ENCODE data around the gene FOXJ3.
A peak's percentile ranks its signal among the peaks of the same experiment; 100 is the strongest.

Gene FOXJ3

DNA sequence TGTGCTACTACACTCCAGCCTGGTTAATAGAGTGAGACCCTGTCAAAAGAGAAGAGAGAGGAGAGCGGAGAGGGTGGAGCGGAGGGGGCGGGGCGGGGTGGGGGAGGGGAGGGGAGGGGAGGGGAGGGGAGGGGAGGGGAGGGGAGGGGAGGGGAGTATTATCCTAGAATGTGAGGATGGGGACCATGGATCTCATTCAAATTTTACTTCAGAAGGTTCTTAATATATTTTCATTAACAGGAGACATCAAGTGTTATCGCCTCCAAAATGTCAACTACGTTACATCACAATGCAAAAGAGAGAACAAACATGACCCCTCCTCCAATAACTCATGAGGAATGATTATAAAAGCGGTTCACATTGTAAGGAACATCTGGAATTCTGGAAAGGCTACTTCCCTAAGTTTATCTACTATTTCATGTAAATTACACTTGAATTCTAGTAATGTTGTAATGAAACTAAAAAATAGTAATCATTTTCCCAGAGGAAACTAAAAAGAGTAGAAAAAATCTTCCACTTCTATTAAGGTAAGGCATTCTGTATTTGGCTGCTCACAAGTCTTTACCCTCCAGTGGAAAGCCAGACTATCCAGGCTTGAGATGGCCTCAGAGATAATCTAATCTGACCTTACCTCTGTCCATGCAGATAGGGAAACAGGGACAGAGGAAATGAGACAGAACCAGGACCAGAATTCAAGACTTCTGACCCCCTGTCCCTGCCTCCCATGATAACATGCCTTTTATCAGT, 151.7 kb downstream of the FOXJ3 start:
- DNase-seq, result no peak

- no peak for DNase-seq
Measured at GRCh38 chr1:42181687-42182086, 153.3 kb downstream of the FOXJ3 start.

- DNase-seq, result no peak
Measured at GRCh38 chr1:42179900-42180329, 155.1 kb downstream of the FOXJ3 start.

- peak; percentile 18 for DNase-seq
Measured at GRCh38 chr1:42179275-42179674, 155.8 kb downstream of the FOXJ3 start.

DNA sequence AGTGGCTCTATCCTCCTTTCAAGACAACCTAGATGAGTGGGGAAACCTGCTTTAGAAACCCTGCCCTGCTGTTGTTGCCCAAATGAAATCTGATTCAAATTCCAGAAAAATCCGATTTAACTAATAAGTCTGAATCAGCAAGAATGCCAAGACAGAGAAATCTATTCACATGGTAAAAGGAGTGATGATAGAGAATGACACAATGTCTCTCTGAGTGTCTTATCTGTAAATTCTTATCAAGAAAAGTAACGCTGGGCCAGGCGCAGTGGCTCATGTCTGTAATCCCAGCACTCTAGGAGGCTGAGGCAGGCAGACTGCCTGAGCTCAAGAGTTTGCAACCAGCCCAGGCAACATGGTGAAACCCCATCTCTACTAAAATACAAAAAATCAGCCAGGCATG, 156.8 kb downstream of the FOXJ3 start:
- DNase-seq, result peak; percentile 49

- DNase-seq, result no peak
Measured at GRCh38 chr1:42177541-42177981, 157.5 kb downstream of the FOXJ3 start.

DNA sequence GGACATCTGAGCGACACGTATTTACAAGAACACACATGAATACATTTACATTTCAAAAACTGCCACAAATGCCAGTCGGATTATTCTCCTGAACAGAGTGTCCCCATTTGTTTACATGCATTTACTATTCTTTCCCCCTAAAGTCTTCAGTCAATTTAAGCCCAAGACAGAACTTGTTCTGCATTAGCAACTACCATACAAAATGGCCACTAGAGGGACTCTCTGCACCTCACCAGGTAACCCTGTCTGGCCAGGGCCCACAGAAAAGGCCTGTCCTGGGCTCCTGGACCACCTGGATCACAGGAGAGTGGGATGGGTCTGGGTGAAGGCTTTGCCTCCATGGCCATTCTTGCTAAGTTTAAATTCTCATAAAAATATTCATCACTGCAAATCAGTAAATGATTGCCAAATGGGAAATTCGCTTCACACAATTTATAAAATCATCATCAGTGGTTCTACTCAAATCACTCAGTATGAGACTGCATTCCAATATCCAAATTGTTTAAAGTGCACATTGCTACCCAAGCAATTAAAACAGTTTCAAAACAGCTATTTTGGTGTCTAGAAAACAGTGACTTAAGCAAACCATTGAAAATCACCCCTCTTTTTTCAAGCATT, 158.0 kb downstream of the FOXJ3 start:
- DNase-seq, result peak; percentile 80

- no peak for DNase-seq
Measured at GRCh38 chr1:42175314-42176054, 159.6 kb downstream of the FOXJ3 start.

DNA sequence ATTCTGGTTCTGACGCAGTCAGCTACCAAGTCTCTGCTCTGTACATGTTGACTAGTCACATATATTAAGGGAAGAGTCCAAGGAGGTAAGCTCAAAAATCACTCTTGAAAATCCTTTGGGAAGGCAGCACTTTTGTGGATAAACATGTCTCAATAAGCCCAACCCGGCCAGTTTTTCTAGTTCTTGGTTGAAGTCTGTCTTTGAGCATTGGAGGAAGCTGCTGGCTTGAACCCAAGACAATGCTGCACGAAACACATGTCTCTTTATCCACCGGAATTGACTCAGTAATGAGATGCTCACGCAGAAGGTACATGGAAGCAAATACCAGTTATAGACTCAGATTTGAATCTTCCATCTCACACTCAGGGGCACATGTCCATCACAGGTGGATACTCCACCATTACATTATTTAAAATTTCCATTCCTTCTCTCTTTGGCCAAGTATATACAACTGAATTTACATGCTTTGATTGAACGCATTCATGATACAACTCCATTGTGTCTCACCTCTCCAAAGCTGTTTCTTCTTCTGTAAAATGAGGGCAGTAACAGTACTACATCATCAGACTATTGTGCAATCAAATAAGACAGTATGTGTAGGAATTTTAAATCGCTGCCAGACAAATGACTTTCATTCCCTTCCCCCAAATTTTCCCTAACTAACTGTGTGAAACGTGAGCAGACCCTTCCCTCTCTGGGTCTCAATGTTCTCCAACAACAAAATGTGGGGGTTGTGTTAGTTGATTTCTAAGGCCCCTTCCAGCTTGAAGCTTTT, 160.9 kb downstream of the FOXJ3 start:
- DNase-seq, result no peak

GRCh38 chr1:42173155-42173933, 161.7 kb downstream of the FOXJ3 start:
- DNase-seq, result peak; percentile 74

DNA sequence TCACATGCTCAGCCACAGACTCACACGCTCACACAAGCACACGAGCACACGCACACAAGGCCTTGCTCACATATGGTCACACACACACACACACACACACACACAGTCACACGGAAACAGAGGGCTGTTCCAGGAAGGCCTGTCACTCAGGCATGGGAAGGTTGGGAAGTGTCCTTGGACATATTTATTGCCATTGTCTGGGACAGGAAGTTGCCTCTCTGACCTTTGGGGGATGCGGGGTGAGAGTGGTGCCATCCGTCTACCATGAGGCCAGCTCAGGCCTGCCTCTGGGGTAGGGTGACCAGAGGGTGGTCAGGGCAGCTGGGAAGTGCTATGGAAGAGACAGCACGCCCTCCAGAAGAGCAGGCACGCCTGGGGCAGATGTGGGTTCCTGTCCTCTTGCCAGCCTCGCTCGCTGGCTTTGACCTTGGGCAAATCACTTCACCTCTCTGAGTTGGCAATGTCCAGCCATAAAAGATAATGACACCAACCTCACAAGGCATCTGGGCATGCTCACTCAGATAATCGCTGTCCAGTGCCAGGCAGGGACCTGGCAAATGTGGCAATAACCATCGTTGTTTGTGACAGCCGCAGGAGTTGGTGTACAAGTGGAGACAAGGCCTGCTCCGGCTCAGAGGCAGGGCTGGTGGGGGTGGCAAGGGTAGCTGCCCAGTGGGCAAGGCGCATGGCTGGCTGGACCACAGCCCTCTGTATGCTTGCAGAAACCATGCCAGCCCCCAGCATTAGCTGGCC, 162.5 kb downstream of the FOXJ3 start:
- DNase-seq, result no peak

DNA sequence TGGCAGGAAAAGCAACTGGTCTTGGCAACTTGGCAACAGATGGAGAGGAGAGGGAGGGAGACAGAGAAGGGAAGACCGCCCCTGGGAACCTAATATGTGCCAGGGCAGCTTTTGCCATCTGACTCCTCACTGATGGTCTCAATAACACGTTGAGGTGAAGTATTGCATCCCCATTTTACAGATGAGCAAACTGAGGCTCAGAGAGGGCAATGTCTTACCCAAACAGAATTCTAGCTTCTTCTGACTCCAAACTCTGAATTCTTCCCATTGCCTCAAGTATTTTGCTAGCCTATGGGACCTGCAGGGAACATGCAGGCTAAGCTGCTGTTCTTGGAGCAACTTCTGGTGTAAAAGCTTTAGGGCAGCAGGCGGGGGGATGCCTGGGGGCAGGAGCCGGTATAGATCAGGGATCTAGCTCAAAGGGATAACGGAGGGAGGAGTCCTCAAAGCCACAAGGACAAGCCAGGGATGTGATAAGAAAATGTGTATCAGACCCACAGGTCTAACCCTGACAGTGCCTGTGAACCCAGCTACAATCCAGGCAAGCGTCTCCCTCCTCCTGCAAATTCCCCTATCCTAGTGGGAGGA, 163.3 kb downstream of the FOXJ3 start:
- no peak for DNase-seq

- no peak for DNase-seq
Measured at GRCh38 chr1:42170779-42171621, 164.0 kb downstream of the FOXJ3 start.

DNA sequence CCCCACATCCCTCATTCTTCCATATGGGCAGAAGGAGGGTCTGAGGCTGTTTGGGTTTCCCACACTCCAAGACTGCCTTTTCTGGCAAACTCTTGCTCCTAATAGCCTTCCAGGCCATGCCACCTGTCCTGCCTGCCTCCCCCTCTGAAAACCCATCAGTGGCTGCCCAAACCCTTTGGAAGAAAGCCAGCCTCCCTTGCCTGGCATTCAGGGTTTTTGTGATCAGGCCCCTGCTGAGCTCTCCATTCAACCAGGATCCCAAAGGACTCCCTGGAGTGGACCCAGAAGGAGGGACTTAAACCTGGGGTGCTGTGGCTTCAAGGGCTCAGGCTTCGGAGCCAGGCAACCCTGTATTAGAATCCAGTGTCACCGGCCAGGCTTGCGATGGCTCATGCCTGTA, 166.3 kb downstream of the FOXJ3 start:
- DNase-seq, result no peak

DNA sequence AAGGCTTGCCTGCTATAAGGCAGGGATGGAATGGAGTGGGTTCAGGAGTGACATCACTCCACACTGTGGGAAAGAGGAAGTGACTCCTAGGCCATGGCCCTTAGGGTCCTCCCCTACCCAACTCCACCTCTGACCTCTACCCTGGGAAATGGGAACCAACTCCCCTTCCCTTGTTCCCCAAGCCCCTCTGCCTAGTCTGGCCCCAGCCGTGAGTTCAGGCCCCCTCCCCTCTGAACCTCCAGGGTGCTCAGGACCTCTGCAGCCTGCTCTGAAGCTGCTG, 166.7 kb downstream of the FOXJ3 start:
- no peak for DNase-seq

GRCh38 chr1:42167611-42168390, 167.2 kb downstream of the FOXJ3 start:
- no peak for DNase-seq

DNA sequence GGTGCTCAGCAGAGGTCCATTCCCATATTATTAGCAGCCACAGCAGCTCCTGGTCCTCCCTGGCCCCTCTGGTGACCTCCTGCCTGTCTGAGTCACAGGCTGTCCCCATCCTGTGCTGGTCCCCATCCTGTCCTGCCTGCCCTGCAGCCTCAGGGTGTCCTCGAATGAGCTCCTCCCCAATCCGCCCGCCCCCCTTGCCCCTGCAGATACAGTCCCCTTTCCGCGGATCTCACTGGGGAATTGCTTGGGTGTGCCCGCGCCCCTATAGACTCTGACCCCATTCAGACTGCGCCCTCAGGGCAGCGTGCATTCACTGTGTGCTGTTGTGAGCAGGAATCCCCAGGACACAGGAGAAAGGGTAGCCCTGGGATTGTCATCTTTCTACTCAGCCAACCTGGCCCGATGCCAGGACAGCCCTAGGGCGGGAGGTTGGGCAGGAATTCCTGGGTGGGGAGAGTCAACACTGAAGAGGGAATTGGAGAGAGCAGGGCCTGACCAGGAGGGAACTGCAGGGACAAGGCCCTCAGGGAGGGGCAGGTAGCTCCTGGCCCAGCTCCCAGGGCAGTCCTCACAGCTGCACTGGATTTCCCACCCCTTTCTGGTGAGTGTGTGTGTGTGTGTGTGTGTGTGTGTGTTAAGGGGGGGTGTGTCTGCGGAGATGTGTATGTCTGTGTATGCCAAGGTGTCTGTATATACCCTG, 169.4 kb downstream of the FOXJ3 start:
- DNase-seq, result no peak

DNA sequence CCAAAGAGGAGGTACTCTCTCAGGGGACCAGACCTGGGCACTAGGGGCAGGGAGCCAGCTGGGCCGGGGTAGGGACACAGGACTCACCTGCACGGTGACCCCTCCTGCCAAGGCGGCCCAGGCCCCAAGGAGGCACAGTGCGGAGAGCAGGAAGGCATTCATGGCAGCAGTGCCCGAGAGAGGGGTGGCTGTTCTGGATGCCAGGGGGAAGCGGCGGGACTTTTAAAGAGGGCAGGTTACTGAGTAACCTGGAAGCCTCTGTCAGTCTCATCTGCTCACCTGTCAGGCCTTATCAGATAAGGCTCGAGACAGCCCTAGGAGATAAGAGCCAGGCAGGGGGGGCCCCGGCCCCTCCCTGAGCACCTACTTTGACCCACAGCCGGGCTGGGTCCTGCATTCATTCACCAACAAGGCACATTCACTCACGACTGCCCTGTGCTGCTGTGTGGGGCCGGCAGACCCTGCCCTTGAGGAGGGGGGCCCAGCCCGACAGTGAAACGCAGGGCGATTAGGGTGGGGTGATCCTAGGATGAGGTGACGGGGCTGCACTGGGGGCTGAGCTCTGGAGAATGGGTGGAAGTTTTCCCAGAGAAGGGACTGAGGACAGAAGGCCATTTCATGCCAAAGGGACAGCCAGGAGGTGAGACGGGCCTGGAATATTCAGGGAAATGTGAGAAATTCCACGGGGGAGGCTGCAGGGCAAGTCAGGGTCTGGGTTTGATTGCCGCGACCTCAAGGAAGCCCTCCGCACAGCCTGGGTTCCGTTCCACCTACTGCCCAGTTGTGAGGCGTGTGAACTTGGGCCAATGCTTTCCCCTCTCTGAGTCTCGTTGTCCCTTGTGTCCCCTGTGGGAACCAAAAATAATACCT, 170.2 kb downstream of the FOXJ3 start, which contains the start of gene GUCA2A:
GUCA2A (minus strand) TSS at position 195 of the 870 bp plus-strand sequence; CDS start at position 162, 33 bp downstream.
- no peak for DNase-seq
